Activated T-helper 1 cell treated with Interleukin-2 at 50 U/mL for 16 hours (primary cell): ENCODE results near the gene TRIM5.
"Not testable (repeated sequence)": the region's sequence is repeated elsewhere in the genome, so short reads cannot be mapped to it uniquely, and the experiment has no call there.

ENCODE experiments used
- DNase-seq: peaks from one replicate; pipeline ENCODE4 v3.0.0-alpha.2; 2020; ENCODE audit warnings: low read depth

Gene TRIM5, protein sequence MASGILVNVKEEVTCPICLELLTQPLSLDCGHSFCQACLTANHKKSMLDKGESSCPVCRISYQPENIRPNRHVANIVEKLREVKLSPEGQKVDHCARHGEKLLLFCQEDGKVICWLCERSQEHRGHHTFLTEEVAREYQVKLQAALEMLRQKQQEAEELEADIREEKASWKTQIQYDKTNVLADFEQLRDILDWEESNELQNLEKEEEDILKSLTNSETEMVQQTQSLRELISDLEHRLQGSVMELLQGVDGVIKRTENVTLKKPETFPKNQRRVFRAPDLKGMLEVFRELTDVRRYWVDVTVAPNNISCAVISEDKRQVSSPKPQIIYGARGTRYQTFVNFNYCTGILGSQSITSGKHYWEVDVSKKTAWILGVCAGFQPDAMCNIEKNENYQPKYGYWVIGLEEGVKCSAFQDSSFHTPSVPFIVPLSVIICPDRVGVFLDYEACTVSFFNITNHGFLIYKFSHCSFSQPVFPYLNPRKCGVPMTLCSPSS

DNA sequence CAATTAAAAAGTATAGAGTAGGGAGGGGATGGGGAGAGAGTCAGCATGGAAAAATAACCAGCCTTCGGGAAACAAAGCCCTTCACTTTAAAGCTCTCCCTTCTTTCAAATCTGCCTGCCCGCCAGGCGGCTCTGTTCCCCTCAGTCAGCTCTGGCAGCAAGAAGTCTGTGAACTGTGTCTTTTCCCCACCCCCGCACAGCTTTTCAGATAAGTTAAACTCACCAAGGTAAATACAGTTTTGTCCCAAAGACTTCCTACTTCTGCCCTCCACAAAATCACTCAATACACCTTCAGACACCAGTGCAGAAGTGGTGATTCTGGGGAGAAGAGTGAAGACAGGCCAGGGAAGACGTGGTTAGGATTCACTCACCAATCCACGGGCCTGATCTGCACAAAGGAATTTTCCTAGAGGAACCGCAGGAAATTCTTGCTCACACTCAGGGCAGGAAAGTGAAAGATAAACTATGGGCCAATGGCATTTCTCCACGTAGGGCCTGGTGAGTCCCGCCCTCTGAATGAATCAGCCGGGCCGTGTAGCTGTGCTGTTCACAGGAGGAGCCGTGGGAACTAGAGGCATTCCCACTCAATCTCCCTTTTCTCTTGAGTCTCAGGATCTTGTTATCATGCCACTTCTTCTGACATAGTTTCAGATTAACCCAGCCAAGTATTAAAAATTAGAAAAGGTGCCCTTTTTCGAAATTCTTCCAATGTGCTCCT is at the start of gene TRIM5:
TSS of gene TRIM5 (minus strand) at position 429 of the 717 bp plus-strand sequence. CDS start 4,897 bp downstream, outside the sequence.
- peak; percentile 56 for DNase-seq

GRCh38 chr11:5727691-5728090 is 42.8 kb upstream of the TRIM5 start:
- no peak for DNase-seq

- DNase-seq: no peak
Observed at GRCh38 chr11:5726351-5726750, 41.5 kb upstream of the TRIM5 start.

DNA sequence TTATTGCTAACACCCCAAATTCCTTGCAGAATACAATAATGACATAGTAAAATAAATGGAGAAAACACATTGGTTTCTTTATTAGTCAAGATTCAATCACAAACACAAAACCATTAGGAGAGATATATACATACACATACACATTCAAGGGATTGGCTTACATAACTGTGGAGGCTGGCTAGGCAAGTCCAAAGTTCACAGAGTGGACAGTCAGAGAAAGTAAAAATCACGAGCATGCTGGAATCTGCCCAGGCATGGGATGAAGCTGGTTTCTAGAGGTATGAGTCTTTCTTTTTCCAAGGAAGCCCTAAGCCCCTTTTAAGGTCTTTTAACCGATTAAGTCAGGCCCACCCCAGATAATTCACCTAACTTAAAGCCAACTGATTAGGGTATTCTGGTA is 37.7 kb upstream of the TRIM5 start:
- no peak for DNase-seq

DNA sequence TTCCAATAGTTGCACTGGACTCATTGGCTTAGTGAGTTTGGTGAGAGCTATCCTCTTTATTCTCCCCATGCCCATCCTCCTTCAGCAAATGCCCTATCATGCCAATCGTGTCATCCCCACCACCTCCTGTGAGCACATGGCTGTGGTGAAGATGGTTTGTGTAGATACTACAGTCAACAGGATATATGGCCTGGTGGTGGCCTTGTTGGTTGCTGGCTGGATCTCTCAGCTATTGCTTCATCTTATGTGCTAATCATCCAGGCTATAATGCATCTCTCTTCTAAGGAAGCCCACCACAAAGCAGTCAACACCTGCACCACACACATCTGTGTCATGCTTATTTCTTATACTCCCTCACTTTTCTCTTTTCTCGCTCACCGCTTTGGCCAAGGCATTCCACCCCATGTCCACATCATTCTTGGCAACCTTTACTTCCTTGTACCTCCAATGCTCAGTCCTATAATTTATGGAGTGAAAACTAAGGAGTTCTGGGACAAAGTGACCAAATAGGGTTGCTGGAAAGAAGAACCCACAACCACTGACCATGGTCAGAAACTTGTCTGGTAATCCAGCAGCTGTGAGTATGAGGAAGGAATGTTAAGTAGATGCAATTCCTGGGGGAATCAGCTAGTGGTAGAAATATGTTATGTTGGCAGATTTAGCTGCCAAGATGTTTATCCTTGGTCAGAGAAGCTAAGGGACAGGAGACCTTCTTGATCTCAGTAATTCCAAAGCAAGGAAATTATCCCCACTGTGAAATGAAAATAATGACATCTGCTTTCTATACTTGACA is 35.0 kb upstream of the TRIM5 start:
- DNase-seq: no peak

DNA sequence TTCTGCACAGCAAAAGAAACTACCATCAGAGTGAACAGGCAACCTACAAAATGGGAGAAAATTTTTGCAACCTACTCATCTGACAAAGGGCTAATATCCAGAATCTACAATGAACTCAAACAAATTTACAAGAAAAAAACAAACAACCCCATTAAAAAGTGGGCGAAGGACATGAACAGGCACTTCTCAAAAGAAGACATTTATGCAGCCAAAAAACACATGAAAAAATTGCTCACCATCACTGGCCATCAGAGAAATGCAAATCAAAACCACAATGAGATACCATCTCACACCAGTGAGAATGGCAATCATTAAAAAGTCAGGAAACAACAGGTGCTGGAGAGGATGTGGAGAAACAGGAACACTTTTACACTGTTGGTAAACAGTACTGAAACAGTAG is 31.6 kb upstream of the TRIM5 start:
- not testable (repeated sequence) for DNase-seq

DNA sequence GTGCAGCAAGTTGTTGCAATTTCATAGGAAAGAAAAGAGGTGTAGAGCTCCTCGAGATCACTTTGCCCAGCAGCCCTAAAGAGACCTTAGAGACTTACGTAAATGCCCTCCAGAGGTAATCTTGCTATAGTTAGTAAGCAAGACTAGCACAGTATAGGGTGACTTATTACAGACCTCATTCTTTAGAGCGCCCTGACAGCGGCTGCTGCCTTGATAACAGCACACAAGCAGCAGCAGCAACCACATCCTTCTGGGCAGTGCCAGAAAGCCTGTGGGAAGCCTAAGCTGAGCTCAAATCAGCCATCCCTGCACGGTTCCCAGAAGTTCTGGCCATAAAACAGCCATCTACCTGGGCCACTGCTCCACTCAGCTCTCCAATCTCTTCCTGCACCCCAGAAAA is 28.8 kb upstream of the TRIM5 start:
- DNase-seq: no peak

- DNase-seq: no peak
Observed at GRCh38 chr11:5712507-5712906, 27.6 kb upstream of the TRIM5 start.

- DNase-seq: no peak
Observed at GRCh38 chr11:5705688-5706087, 20.8 kb upstream of the TRIM5 start.

DNA sequence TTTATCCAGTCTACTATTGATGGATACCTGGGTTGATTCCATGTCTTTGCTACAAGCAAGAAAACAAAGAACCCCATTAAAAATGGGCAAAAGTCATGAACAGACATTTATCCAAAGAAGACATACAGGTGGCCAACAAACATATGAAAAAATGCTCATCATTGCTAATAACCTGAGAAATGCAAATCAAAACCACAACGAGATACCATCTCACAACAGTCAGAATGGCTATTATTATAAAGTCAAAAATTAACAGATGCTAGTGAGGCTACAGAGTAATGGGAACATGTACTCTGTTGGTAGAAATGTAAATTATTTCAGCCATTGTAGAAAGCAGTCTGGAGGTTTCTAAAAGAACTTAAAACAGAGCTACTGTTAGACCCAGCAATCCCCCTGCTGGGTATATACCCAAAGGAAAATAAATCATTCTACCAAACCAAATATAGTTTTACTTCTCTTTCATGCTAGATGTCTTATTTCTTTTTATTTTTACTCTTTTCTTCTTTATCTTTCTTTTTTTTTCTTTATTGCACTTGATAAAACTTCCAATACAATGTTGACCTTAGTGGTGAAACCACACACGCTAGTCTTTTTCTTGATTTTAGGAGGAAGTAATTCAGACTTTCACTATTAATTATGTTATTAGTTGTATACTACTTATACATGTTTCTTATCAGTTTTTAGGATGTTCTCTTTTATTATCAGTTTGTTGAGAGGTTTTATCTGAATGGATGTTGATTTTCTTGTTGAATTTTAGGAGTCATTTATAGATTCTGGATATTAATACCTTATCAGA is 19.1 kb upstream of the TRIM5 start:
- DNase-seq: no peak

DNA sequence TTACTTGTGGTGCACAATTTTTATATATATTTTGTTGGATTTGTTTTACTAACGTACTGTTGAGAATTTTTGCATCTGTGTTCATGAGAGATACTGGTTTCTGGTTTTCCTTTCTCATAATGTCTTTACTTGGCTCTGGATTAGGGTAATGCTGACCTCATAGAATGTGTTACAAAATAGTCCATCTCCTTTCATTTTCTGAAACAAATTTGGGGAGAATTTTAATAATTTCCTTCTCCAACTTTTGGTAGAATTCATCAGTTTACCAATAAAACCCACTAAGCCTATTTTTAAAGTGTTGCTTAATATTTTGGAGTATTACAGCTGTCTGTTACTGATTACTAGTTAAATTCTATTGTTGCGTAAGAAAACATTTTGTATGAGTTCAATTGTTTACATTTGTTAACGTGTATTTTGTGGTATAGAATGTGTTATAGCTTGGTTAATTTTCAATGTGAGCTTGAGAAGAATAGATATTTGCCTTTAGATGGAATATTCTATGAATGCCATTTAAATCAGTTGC is 16.2 kb upstream of the TRIM5 start:
- no peak for DNase-seq

GRCh38 chr11:5700421-5701054 is 15.7 kb upstream of the TRIM5 start:
- DNase-seq: no peak

DNA sequence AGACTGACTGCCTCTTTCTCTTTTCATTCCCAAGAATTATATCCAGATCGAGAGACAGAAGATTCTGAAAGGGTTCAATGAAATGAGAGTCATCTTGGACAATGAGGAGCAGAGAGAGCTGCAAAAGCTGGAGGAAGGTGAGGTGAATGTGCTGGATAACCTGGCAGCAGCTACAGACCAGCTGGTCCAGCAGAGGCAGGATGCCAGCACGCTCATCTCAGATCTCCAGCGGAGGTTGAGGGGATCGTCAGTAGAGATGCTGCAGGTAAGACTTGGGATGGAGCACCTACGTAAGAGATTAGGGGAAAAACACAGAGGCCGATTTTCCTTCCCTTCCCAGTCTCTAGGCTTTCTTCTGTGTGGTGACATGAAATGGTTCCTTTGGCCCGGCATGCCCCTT is 13.4 kb upstream of the TRIM5 start:
- DNase-seq: no peak

GRCh38 chr11:5696210-5696609 is 11.3 kb upstream of the TRIM5 start:
- DNase-seq: no peak

GRCh38 chr11:5695580-5695979 is 10.7 kb upstream of the TRIM5 start:
- DNase-seq: no peak

GRCh38 chr11:5694642-5695041 is 9.8 kb upstream of the TRIM5 start:
- DNase-seq: no peak

GRCh38 chr11:5691964-5692361 is 7.1 kb upstream of the TRIM5 start:
- no peak for DNase-seq

DNA sequence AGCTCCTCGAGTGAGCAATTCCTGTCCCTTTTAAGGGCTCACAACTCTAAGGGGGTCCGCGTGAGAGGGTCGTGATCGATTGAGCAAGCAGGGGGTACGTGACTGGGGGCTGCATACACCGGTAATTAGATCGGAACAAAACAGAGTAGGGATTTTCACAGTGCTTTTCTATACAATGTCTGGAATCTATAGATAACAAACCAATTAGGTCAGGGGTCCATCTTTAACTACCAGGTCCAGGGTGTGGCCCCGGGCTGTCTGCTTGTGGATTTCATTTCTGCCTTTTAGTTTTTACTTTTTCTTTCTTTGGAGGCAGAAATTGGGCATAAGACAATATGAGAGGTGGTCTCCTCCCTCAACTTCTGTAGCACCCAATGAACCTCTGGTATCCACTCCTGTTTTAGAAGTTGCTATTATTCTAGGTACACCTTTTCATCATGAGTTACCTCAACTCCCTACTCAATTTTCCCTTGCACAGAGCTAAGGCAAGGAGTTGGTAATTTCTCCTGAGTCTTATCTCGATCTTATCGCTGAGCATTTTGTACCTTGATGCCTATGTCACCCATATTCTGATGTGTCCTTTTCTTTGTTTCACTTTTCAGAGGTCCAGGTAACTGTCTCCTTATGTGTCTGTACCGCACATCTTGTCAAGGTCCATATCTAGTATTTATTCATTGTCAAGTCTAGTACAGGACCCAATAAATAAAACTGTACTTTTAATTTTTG is 6.5 kb upstream of the TRIM5 start:
- not testable (repeated sequence) for DNase-seq

DNA sequence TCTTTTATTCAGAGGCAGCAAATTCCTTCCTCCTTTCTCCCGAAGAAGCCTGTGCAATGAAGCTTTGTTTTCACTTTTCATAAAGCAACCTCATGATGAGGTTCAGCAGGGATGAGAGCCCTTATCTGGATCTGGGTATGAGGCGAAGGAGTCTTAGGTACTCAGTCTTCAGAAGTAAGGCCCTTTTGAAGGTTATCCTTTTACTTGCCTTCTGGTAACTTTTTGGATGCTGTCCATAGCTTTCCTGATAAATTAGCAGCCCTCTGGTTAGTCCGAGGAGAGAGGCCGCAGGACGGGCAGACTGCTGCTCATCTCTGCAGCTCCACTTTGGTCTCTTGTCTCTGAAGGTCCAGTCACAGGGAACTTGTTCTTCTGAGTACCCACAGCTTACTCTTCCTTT is 5.9 kb upstream of the TRIM5 start:
- DNase-seq: no peak

GRCh38 chr11:5690216-5690615 is 5.3 kb upstream of the TRIM5 start:
- DNase-seq: no peak
